Ishikawa (cell line): ENCODE results near the gene NPR2.

Source experiments
- CEBPB ChIP-seq: IDR thresholded peaks from 2 replicates; pipeline ENCODE4 v1.6.1; 2012
- EP300 ChIP-seq: IDR thresholded peaks from 2 replicates; pipeline ENCODE4 v1.6.1; 2012; ENCODE audit warnings: borderline replicate concordance
- FOXM1 ChIP-seq: IDR thresholded peaks from 2 replicates; pipeline ENCODE4 v1.6.1; 2012; ENCODE audit warnings: low read depth, borderline replicate concordance
- NFIC ChIP-seq: IDR thresholded peaks from 2 replicates; pipeline ENCODE4 v1.6.1; 2012
- RAD21 ChIP-seq: IDR thresholded peaks from 2 replicates; pipeline ENCODE4 v1.6.1; 2012; ENCODE audit warnings: low read depth
- TCF12 ChIP-seq: IDR thresholded peaks from 2 replicates; pipeline ENCODE4 v1.6.1; 2012; ENCODE audit warnings: low read depth
- YY1 ChIP-seq: IDR thresholded peaks from 2 replicates; pipeline ENCODE4 v1.6.1; 2012; ENCODE audit warnings: low read depth
- TF ChIP-seq, protein P1 (sequence below): IDR thresholded peaks from 2 replicates; pipeline ENCODE4 v1.6.1; 2012
- TF ChIP-seq, protein P2 (sequence below): IDR thresholded peaks from 2 replicates; pipeline ENCODE4 v1.6.1; 2012; ENCODE audit warnings: low read depth, mild to moderate bottlenecking

DNA sequence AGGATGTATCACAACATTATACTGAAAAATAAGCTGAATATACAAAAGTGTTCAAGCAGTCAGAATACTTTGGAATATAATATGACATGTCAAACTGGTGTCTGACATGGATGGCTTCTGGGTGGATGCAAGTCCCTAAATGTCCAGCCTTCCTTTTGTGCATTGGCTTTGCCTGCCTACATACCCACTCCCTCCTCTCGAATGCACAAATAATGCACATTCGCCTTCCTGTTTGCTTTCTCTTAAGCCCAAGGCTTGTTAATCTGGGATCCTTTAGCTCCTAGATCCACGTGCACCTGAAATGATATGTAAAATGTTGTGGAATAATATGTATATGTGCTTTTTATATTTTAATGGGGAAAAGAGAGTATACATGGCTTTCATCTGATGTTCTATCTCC, 12.9 kb upstream of the NPR2 start:
- TF ChIP-seq, protein P1, sequence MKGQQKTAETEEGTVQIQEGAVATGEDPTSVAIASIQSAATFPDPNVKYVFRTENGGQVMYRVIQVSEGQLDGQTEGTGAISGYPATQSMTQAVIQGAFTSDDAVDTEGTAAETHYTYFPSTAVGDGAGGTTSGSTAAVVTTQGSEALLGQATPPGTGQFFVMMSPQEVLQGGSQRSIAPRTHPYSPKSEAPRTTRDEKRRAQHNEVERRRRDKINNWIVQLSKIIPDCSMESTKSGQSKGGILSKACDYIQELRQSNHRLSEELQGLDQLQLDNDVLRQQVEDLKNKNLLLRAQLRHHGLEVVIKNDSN: no peak
- TF ChIP-seq RAD21 (no peak), NFIC (no peak), YY1 (no peak), FOXM1 (no peak), EP300 (no peak), CEBPB (no peak), TCF12 (no peak)
- TF ChIP-seq, protein P2, sequence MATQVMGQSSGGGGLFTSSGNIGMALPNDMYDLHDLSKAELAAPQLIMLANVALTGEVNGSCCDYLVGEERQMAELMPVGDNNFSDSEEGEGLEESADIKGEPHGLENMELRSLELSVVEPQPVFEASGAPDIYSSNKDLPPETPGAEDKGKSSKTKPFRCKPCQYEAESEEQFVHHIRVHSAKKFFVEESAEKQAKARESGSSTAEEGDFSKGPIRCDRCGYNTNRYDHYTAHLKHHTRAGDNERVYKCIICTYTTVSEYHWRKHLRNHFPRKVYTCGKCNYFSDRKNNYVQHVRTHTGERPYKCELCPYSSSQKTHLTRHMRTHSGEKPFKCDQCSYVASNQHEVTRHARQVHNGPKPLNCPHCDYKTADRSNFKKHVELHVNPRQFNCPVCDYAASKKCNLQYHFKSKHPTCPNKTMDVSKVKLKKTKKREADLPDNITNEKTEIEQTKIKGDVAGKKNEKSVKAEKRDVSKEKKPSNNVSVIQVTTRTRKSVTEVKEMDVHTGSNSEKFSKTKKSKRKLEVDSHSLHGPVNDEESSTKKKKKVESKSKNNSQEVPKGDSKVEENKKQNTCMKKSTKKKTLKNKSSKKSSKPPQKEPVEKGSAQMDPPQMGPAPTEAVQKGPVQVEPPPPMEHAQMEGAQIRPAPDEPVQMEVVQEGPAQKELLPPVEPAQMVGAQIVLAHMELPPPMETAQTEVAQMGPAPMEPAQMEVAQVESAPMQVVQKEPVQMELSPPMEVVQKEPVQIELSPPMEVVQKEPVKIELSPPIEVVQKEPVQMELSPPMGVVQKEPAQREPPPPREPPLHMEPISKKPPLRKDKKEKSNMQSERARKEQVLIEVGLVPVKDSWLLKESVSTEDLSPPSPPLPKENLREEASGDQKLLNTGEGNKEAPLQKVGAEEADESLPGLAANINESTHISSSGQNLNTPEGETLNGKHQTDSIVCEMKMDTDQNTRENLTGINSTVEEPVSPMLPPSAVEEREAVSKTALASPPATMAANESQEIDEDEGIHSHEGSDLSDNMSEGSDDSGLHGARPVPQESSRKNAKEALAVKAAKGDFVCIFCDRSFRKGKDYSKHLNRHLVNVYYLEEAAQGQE: no peak
